A673 (cell line): ENCODE data around the gene FOXO1. TPM values are rescaled to one million over a fixed set of nuclear protein-coding genes. Genes with fewer than 3 reads are reported as not detected.

ENCODE experiments used
- BruUV-seq: library from RNA; stranded (reverse); fragments of 400-500 nt; replicated peaks from 2 replicates; lab custom pipeline; 2021; lab: Mats Ljungman, UMichigan
- CTCF ChIA-PET: fragments of 300-600 bp; sonication (Branson Sonifier 250); formaldehyde crosslinking; loops from one replicate; lab custom pipeline; 2022; ENCODE audit warnings: antibody characterized with exemption; lab: Charles Lee
- POLR2A ChIA-PET: fragments of 300-600 bp; sonication (Branson Sonifier 250); formaldehyde crosslinking; loops from one replicate; lab custom pipeline; 2022; ENCODE audit warnings: antibody characterized with exemption; ENCODE audit not compliant: low non-redundant PET; lab: Charles Lee
- DNase-seq: peaks from one replicate; pipeline ENCODE4 v3.0.0-alpha.2; 2015; ENCODE audit warnings: low spot score
- H3K27ac ChIP-seq: fragments of 200-600 bp; sonication (generic); 2 replicates; pipeline ENCODE4 v1.5.1; 2016; ENCODE audit warnings: mixed run types, low read depth, mild to moderate bottlenecking, mixed read lengths, antibody characterized with exemption, low read length; ENCODE audit not compliant: poor library complexity, severe bottlenecking
- H3K27me3 ChIP-seq: fragments of 200-600 bp; sonication (generic); replicated peaks from 2 replicates; pipeline ENCODE4 v1.6.1; 2017; ENCODE audit warnings: mixed run types, low read depth, mild to moderate bottlenecking, mixed read lengths, antibody characterized with exemption, low read length; ENCODE audit not compliant: insufficient read depth, poor library complexity
- H3K36me3 ChIP-seq: fragments of 200-600 bp; sonication (generic); 2 replicates; pipeline ENCODE4 v1.6.1; 2016; ENCODE audit warnings: mixed run types, mild to moderate bottlenecking, mixed read lengths, antibody characterized with exemption, low read length; ENCODE audit not compliant: insufficient read depth, poor library complexity, severe bottlenecking
- H3K4me1 ChIP-seq: fragments of 200-600 bp; sonication (generic); 2 replicates; pipeline ENCODE4 v1.6.1; 2017; ENCODE audit warnings: mixed run types, mild to moderate bottlenecking, mixed read lengths, antibody characterized with exemption, low read length; ENCODE audit not compliant: insufficient read depth, poor library complexity, severe bottlenecking
- H3K4me3 ChIP-seq: fragments of 200-600 bp; sonication (generic); 2 replicates; pipeline ENCODE4 v1.5.1; 2016; ENCODE audit warnings: low read depth, mixed run types, mild to moderate bottlenecking, mixed read lengths, low read length; ENCODE audit not compliant: poor library complexity, severe bottlenecking
- H3K9me3 ChIP-seq: fragments of 200-600 bp; sonication (generic); 2 replicates; pipeline ENCODE4 v1.6.1; 2016; ENCODE audit warnings: mixed run types, low read depth, mild to moderate bottlenecking, mixed read lengths, antibody characterized with exemption, low read length; ENCODE audit not compliant: poor library complexity, severe bottlenecking
- CTCF ChIP-seq: fragments of 300-800, 200-600 bp; sonication (generic); conservative IDR thresholded peaks from 2 replicates; pipeline ENCODE4 v1.5.1; 2017; ENCODE audit warnings: low read depth, mild to moderate bottlenecking, antibody characterized with exemption, low read length, moderate library complexity, mixed read lengths
- EZH2 ChIP-seq: fragments of 200-600 bp; sonication (generic); IDR thresholded peaks from 2 replicates; pipeline ENCODE4 v1.6.1; 2017; ENCODE audit warnings: borderline replicate concordance, low read depth, mild to moderate bottlenecking, mixed read lengths, antibody characterized with exemption, low read length; ENCODE audit not compliant: poor library complexity, severe bottlenecking
- intact Hi-C: fragments of 100-400 bp; cut with micrococcal nuclease; formaldehyde crosslinking; loops from one replicate; pipeline ENCODE4 v1.10.0; 2022; ENCODE audit not compliant: unreplicated experiment
- total RNA-seq: library from RNA; stranded (reverse); gene quantifications from 2 replicates; pipeline ENCODE4 v1.2.3, GENCODE V29; 2021

The FOXO1 gene
- total RNA-seq, 1 experiment from 2014 or later: 2.9 TPM

- TF ChIP-seq CTCF (no peak), EZH2 (no peak)
- ChIA-PET POLR2A (no interaction called here), CTCF (no interaction called here)
- Histone ChIP-seq H3K36me3 (no peaks in the 10 kb centered on the region), H3K27ac (no peak overlapping the region), H3K9me3 (peaks cover 2% of the 10 kb centered on the region), H3K27me3 (no peaks in the 10 kb centered on the region), H3K4me3 (no peak overlapping the region), H3K4me1 (no peaks in the 10 kb centered on the region)
- intact Hi-C loops: no loop called here
- no TSS peak for BruUV-seq
- DNase-seq: no peak
These were observed 88.4 kb downstream of the FOXO1 start for GRCh38 chr13:40578055-40578454.

- no peak for DNase-seq
- no peak overlapping the region for H3K27ac ChIP-seq
- H3K36me3 ChIP-seq: no peaks in the 10 kb centered on the region
- intact Hi-C loops: no loop called here
- CTCF ChIA-PET: no interaction called here
- TF ChIP-seq EZH2 (no peak), CTCF (no peak)
- H3K9me3 ChIP-seq: no peaks in the 10 kb centered on the region
- no peaks in the 10 kb centered on the region for H3K27me3 ChIP-seq
- no peaks in the 10 kb centered on the region for H3K4me1 ChIP-seq
- POLR2A ChIA-PET: no interaction called here
- no peak overlapping the region for H3K4me3 ChIP-seq
- BruUV-seq: no TSS peak
These were observed 90.1 kb downstream of the FOXO1 start for GRCh38 chr13:40576369-40576768.

DNA sequence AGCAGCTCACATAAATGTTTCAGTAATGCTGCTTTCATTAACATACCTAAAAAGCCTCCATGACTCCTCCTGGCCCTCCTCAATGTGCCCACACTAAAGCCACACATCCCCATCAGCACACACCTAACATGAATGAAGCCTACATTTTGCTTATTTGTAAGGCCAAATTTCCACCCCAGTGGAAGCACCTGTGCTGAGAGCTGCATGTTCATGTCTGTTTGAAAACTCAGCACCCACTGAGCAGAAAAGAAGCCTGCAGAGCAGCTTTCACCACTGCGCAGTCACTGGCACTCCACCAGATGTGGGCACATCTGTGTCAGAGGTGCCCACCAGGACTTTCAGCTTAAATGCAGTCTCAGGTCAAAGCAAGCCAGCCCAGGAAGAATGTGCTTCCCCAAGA, 93.5 kb downstream of the FOXO1 start:
- H3K27ac ChIP-seq: no peak overlapping the region
- no peaks in the 10 kb centered on the region for H3K4me1 ChIP-seq
- BruUV-seq: no TSS peak
- DNase-seq: no peak
- TF ChIP-seq CTCF (no peak), EZH2 (no peak)
- H3K9me3 ChIP-seq: no peaks in the 10 kb centered on the region
- ChIA-PET CTCF (no interaction called here), POLR2A (no interaction called here)
- intact Hi-C loops: no loop called here
- no peak overlapping the region for H3K4me3 ChIP-seq
- H3K27me3 ChIP-seq: no peaks in the 10 kb centered on the region
- no peaks in the 10 kb centered on the region for H3K36me3 ChIP-seq
